GM19328 (cell line): ENCODE results near the gene USH2A.
"Not testable (repeated sequence)": the region's sequence is repeated elsewhere in the genome, so short reads cannot be mapped to it uniquely, and the experiment has no call there.

Experiments used
- ATAC-seq: cut with Tn5 transposase; IDR thresholded peaks from one replicate; pipeline ENCODE4 v1.9.1; 2021; ENCODE audit warnings: mild to moderate bottlenecking, moderate library complexity; ENCODE audit not compliant: unreplicated experiment

The USH2A gene

DNA sequence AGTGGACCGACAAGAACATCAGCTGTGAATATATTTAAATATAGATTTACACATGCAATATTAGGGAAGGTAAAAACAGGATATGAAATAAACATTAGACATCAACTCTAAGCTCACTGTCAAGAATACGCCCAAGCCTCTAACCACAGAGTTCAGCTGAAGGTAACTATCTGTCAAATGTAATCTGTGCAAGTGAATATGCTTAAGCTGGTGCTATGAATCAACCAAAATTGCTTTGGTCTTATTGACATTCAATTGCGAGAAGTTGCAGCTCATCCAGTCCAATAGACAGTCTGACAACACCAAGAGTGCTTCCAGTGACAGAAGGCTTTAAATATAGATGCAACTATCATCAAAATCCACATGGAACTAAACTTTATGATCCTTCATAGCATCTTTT lies 32.3 kb downstream of the USH2A start:
- ATAC-seq, result no peak

DNA sequence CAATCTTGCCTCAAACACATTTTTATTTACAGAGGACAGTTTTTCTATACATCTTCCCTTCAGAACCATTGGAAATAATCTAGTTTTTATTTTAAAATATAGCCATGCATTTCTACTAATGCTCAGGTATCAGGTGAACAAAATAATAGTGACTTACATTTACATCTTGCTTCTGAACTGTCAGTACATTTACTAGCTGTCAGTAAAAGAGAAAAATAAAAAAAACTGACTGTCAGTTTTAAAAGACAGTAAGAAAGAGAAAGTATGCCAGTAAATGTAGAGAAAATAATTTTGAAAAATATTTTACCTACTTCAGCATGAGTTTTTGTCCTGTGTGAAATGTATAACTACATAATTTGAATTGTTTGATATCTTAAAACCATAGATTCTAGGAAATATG lies 33.5 kb downstream of the USH2A start:
- ATAC-seq, result no peak

DNA sequence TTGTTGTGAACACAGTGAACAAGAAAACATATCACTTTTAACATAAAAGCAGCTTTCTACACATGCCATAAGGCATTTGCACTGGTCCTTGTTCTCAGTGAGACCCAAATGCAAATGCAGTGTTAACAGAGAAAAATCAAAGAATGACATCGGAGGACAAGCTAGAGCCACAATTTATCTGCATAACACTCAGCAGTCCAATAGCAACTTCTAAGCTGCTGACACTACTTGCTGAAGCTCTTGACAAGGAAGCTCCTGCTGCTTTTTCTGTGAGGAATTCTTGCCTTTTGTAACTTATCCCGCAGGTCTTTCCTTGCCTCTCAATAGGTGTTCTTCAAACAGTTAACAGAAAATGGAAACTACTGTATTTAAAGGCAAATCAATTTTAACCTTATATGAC lies 34.7 kb downstream of the USH2A start:
- no peak for ATAC-seq

DNA sequence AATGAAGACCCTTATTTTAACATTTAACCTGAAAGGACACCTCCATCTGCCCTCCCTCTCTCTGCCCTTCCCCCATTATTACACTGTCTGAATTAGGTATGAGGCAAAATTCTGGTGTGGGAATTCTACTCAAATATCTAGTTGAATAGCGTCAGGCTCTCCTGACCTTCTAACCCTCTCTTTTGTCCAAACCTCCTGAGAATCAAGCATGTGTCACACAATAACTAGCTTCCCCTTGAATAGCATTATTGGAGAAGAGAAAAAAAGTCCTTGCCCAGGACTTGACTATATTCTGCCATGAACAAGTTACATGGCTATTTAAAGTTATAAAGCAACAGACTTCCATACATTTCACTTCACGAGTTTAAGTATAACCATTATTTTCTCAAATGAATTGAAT lies 35.5 kb downstream of the USH2A start:
- ATAC-seq, result no peak

DNA sequence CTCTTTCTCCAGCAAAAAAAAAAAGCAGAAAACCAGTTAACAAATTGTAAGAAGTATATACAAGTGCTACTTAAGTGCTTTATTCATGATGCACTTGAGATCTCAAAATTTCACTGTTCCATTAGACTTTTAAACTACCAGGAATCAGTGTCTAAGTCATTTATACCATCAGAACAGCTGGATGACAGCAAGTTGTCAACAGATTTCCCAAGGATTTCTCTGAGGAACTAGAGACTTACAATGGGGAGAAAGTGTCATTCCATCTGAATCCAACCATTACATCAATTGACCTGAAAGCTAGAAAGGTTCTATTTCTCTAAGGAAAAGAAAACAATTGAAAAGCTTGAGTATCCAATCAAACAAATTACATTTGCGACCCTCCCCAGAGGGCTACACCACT lies 43.8 kb downstream of the USH2A start:
- no peak for ATAC-seq

DNA sequence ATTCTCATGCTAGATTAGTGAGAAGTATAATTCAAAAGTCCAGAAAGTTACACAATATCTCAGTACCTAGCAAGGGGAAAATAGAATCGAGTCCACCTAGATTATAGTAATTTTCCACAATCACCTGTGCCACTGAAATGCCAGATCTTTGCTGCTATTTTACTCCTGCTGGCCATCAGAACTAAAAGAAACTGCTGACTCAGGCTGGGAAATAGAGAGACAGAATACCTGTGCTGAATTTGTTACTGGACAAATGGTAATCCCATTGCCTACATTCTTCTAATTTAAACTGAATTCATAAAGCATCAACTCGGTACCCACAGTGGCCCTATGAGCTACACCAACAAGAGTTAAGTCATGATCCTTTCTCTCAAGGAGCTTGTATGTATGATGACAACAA lies 55.0 kb downstream of the USH2A start:
- ATAC-seq, result no peak

DNA sequence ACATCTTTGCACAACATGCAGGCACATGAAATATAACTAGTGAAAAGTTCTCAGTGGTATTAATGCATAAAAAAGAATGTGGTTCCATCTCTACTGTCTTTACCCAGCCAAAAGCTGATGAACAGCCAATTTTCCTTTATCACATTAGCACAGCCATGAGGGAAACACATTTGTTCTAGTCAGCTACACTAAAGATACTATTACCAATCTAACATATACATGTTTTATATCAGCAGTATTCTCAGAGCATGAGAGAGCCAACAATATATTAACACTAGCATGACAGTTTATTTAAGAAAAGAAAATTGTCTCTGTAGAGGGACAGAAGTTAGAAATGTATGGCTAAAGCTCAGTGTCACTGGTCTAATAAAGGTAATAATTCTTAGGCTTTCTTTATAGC lies 56.3 kb downstream of the USH2A start:
- ATAC-seq, result no peak

DNA sequence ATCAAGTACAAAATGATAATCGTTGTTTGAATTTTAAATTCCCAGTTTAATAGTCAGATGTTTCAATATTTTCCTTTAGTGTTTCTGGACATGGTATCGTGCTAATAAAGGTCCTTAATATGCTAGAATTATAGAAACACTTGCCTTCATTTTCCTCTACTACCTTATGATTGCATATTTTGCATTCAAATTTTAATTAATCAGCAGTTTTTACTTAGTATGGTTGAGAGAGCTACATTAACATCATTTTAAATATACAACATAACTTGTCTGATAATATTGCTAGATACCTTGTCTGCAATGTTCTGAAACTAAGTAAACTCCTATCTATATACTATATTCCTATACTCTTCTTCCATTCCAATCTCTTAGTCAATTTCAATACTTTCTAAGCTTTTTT lies 66.3 kb downstream of the USH2A start:
- no peak for ATAC-seq

DNA sequence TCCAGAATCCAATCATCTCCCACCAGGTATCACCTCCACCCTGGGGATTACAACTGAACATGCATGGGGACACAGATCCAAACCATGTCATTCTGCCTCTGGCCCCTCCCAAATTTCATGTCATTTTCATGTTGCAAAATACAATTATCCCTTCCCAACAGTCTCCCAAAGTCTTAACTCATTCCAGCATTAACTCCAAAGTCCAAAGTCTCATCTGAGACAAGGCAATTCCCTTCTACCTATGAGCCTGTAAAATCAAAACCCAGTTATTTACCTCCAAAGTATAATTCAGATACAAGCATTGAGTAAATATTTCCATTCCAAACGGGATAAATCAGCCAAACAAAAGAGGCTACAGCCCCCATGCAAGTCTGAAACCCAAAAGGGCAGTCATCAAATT lies 73.1 kb downstream of the USH2A start:
- no peak for ATAC-seq

DNA sequence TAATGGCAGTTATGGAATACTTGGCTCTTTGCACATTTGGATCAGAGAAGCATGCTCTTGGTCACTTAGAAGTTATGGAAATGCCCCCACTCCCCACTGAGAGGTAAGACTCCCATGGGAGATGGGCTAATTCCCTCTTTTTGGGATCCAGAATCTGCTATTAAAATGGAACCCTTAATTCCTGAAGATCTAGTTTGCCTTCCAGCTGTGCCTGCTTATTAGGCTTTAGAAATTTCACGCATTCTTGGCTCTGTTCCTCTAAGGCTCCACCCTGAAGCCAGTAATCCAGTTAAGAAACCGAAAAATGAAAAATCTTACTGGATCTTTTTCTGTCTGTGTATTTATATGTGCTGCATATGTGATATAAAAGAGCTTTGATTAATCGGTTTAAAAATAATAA lies 76.7 kb downstream of the USH2A start:
- ATAC-seq, result no peak

DNA sequence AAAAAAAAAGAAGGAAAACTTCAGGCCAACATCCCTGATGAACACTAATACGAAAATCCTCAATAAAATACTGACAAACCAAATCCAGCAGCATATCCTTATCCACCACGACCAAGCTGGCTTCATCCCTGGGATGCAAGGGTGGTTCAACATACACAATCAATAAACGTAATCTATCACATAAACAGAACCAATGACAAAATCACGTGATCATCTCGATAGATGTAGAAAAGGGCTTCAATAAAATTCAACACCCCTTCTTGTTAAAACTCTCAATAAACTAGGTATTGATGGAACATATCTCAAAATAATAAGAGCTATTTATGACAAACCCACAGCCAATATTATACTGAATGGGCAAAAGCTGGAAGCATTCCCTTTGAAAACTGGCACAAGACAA lies 82.7 kb downstream of the USH2A start:
- not testable (repeated sequence) for ATAC-seq

DNA sequence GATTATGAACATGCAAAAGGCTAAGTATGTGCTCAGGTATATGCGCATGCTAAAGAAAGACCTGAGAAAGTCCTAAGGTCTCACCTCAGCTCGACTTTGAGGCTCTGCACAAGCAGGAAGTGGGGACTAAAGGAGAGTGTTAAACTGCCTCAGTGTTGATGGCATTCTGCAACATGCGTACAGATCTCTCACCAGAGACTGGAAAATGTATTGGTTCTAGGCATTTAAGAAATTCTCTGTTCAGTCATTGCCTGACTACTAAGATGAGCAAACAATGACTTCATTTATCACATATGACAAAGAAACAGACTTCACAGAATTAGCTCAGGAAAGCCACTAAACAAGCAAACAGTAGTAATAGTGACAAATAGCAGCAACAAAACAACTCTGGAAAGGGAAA lies 90.8 kb downstream of the USH2A start:
- no peak for ATAC-seq

DNA sequence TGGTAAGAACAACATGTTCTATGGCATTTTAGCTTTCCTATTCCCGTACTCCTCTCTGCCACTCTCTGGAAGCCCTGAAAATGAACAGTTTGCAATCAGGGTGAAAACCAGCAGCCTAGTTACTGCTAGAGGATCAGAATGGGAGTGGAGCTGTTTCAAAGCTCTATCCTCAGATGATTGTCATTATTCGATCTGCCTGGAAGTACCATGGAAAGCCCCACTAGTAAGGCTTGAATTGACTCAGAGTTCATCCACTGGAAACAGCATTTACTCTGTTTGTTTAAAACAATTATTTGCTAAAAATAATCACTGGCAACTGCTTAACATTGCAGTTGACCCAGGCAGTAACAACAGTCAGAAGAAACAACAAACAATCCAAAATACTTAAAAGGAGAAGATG lies 91.2 kb downstream of the USH2A start:
- ATAC-seq, result no peak

DNA sequence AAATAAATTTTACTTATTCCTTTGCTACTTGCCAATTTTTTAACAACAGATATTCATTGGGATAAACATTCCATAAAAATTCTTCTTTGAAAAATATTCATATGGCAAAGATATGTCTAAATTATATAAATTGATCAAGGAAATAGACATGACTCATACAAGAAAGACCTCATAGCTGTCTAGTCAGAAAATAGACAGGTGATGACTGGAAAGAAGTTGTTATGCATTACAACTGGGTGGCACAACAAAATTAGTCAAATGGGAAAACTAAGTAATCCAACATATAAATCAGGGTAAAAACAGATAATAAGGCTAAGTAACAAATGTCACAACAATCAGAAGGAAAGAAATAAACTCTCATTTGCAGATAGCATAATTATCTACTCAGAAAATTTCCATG lies 92.0 kb downstream of the USH2A start:
- ATAC-seq, result no peak

DNA sequence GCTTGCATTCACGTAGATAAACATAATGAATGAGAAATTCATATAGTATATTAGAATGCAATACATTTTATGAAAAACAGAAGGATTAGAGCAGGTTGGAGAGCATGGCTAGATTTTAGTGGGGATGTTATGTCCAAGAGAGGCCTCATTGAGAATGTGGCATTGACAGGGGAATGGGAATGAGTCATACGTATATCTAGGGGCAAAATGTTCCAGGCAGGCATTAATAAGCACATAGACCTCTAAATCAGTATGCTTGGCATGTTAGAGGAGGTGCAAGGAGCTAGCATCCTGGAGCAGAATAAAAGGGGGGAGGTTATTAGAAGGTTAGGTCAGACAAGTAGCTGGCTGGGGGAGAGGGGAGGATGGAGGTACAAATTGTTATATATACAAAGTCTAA lies 93.0 kb downstream of the USH2A start:
- ATAC-seq, result no peak

DNA sequence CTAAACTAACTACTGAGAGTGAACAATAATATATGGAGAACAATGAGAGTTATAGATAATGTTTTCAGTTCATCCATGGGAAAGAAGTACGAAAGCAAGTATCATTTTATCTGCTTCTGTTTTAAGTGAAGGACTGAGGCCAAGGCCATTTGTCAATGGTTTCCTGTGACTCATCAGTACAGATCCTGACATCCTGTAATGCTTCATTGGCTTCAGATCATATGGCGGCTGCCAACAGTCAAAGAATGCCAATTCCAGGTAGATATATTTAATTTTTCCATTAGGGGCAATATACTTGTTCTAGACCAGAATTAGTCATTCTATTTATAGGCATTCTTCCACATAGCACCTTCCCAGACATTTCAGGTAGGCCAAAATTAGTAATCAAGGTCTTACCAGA lies 97.3 kb downstream of the USH2A start:
- no peak for ATAC-seq

DNA sequence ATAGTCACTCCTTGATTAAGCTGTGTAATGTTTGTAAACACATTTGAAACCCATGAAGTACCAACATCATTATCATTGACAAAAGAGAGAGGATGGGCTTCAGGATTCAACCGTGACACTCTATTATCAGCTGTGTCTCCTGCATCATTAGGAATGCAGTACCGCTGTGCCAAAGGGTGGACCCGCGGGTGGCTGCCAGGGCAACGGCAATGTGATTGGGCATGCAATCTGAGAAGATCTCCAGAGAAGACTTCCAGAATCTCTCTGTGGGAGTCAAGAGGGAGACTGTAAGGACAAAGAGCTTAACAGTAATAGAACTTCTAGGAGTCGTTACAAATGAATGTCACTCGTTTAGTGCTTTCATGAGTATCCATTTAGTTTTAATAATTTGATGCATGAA lies 97.9 kb downstream of the USH2A start:
- no peak for ATAC-seq

DNA sequence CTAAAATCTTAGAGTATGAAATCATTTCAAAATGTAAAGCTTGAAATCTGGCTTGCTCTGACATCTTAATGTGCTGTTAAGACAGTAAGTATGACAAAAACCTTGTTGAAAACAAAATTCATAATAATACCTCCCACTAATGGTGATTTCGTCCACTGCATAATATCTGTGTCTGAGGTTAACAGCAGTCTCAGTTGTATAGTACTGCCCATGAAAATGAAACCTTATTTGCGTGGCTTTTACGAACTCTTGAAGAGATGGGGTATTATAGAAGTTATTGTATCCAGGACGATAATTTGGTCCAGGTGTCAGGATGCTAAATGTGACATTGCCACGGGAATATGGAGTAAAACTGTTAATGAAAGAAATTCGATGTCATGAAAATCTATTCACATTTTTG lies 99.9 kb downstream of the USH2A start:
- no peak for ATAC-seq

DNA sequence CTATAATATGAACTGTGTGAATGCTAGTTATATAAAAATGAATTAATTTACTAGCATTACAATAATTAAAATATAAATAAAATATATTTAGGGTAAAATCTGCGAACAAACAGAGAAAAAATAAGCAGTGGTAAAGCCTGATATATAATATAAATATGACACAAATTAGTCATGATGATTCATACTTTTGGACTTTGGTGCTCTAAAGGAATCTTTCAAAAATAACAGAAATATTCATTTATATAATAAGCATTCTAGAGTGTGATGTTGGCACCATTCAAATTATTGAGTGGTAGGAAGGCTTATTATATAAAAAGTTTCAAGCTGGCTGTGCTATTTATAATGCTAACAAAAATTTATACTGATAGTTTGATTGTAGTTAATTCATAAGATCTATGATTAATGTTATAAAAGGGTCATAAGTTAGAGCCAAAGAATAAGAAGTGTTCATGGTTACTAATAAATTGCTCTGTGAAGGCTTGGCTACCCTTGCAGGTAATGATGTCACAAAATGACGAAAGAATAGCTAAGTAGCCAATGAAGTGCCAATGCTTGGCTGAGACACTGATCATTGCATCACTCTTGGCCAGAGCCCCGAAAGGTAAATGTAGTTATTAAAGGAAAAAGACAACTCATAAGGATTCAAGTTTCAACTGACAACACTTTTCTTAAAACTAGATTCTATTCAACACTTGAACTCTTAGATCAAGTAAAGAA lies 108.7 kb downstream of the USH2A start:
- no peak for ATAC-seq

DNA sequence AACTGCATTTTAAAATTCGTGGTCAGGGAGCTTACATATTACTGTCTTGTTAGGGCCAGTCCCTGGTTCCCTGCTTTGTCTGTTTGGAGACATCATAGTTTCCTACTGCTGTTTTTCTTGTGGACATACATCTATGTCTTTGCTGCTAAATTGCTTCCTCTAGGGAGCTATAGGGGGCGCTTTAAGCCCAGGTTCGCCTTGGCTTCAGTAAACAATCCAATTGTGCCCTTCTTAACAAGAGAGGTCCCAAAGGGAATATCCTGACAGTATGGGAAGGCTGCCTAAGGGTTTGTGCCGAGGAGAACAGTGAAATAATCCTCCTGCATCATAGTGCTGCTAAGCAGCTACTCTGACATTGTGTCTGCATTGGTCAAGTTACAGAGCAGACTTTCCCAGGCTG lies 112.5 kb downstream of the USH2A start:
- no peak for ATAC-seq

DNA sequence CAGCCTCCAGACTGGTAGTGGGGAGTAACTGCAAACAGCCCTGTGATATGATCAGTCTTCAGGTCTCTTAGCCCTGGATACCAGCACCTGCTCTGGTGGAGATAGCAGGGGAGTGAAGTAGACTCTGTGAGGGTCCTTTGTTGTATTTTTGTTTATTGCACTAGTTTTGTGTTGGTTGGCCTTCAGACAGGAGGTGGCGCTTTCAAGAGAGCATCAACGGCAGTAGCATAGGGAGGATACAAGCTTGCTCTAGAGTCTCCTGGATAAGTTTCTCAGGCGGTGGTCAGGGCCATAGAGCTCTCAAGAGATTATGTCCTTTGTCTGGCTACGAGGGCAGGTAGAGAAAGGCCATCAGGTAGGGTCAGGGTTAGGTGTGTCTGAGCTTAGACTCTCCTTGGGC lies 116.4 kb downstream of the USH2A start:
- no peak for ATAC-seq

DNA sequence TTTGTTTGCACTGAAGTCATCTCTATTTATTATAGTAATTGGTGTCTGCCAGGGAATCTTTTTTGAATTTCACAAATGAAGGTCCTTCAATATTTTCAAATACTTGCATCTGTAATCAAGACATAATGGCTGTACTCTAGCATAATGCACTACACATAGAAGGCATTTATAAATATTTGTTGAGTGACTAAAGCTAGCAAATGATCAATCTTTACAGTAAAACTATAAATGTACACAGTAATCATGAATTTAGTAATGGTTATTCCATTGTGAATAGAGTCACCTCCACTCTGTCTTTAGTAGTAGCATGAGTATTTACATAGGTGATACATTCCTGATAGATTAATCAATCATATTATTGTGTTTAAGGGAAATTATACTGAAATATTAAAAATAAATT lies 119.6 kb downstream of the USH2A start:
- no peak for ATAC-seq

DNA sequence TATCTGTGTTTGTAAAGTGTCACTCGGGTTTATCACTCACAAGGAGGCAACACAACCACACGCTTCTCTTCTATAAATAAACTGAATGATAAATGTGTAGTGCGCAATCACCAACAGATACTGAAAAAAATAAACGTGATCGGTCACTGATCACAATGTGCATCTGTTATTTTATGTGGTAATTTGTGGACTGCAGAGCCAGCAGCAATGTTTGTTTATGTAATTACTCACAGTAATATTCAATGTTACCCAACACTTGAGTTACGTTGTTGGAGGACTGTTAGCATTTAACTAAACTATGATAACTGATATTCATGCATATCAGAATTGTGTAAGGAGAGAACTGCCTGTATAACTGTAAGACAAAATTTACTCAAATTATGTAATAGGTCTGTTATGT lies 129.6 kb downstream of the USH2A start:
- ATAC-seq, result no peak

DNA sequence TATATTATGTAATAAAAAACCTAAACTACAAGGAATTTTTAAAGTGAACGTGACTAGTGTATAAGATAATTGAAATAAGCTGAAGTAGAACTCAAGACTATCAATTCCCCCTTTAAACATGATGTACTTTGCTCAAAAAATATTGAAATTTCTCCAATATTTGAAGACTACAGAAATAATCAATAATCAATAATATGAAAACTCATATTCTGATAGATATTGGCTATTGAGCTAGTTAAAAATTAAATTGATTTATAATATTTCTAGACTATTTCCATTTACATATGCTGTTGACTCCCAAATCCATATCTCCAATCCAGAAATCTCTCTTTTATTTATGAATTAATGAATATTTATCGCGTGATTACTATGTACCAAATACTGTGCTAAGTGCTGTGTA lies 133.2 kb downstream of the USH2A start:
- no peak for ATAC-seq
